Suprapubic skin (tissue), 3 donors: ENCODE measurements around the gene DLX2.

Source experiments
- EP300 ChIP-seq: sonication (generic); formaldehyde crosslinking; IDR thresholded peaks from one replicate; pipeline ENCODE4 v1.6.1; 2017; ENCODE audit warnings: antibody characterized with exemption
- POLR2A ChIP-seq, 2 donors: fragments of 450-650 bp; IDR thresholded peaks; one replicate each; pipeline ENCODE4 v1.6.1; 2017; ENCODE audit warnings: antibody characterized with exemption in 2 of 2, mild to moderate bottlenecking in 2 of 2, moderate library complexity in 2 of 2
- TF ChIP-seq, protein P1 (sequence below), 2 donors: fragments of 200-600 bp in 1 of 2; fragments of 450-650 bp in 1 of 2; sonication (generic) in 1 of 2; IDR thresholded peaks; one replicate each; pipeline ENCODE4 v1.5.1; 2016 to 2019; ENCODE audit warnings: antibody characterized with exemption in 2 of 2, mild to moderate bottlenecking in 1 of 2, moderate library complexity in 1 of 2

- no peak for TF ChIP-seq EP300
- no peak for TF ChIP-seq POLR2A (IDR thresholded peaks at IDR 0.05)
- TF ChIP-seq, protein P1, sequence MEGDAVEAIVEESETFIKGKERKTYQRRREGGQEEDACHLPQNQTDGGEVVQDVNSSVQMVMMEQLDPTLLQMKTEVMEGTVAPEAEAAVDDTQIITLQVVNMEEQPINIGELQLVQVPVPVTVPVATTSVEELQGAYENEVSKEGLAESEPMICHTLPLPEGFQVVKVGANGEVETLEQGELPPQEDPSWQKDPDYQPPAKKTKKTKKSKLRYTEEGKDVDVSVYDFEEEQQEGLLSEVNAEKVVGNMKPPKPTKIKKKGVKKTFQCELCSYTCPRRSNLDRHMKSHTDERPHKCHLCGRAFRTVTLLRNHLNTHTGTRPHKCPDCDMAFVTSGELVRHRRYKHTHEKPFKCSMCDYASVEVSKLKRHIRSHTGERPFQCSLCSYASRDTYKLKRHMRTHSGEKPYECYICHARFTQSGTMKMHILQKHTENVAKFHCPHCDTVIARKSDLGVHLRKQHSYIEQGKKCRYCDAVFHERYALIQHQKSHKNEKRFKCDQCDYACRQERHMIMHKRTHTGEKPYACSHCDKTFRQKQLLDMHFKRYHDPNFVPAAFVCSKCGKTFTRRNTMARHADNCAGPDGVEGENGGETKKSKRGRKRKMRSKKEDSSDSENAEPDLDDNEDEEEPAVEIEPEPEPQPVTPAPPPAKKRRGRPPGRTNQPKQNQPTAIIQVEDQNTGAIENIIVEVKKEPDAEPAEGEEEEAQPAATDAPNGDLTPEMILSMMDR (IDR thresholded peaks at IDR 0.05): no peak
Measured at GRCh38 chr2:172135446-172135845, 32.7 kb upstream of the DLX2 start.
